Neural progenitor cell (in vitro differentiated cells): ENCODE measurements around the gene RASEF. TPM values are rescaled to one million over a fixed set of nuclear protein-coding genes. Genes with fewer than 3 reads are reported as not detected.

Source experiments
- DNase-seq: peaks from one replicate; pipeline ENCODE4 v3.0.0-alpha.2; 2016; ENCODE audit warnings: low spot score
- H2AFZ ChIP-seq: fragments of 200-600 bp; sonication (generic); replicated peaks from 2 replicates; pipeline ENCODE4 v1.6.1; 2016; ENCODE audit warnings: antibody characterized with exemption
- H3F3A ChIP-seq: fragments of 200-600 bp; sonication (generic); 2 replicates; pipeline ENCODE4 v1.6.1; 2016; ENCODE audit warnings: antibody characterized with exemption, low read depth
- H3K27ac ChIP-seq: fragments of 200-600 bp; sonication (generic); 2 replicates; pipeline ENCODE4 v1.5.1; 2016; ENCODE audit warnings: mild to moderate bottlenecking
- H3K27me3 ChIP-seq: fragments of 200-600 bp; sonication (generic); 2 replicates; pipeline ENCODE4 v1.6.1; 2016; ENCODE audit warnings: mild to moderate bottlenecking, moderate library complexity
- H3K36me3 ChIP-seq: fragments of 200-600 bp; sonication (generic); 2 replicates; pipeline ENCODE4 v1.5.1; 2016
- H3K4me1 ChIP-seq: fragments of 200-600 bp; sonication (generic); 2 replicates; pipeline ENCODE4 v1.6.1; 2016; ENCODE audit warnings: mixed run types
- H3K4me2 ChIP-seq: fragments of 200-600 bp; sonication (generic); 2 replicates; pipeline ENCODE4 v1.6.1; 2016
- H3K4me3 ChIP-seq: fragments of 200-600 bp; sonication (generic); 2 replicates; pipeline ENCODE4 v1.5.1; 2016
- H3K79me2 ChIP-seq: fragments of 200-600 bp; sonication (generic); 2 replicates; pipeline ENCODE4 v1.6.1; 2016; ENCODE audit warnings: low read depth
- H3K9ac ChIP-seq: fragments of 200-600 bp; sonication (generic); 2 replicates; pipeline ENCODE4 v1.6.1; 2016
- H3K9me3 ChIP-seq: fragments of 200-600 bp; sonication (generic); 2 replicates; pipeline ENCODE4 v1.5.1; 2016; ENCODE audit warnings: low read depth
- H4K20me1 ChIP-seq: fragments of 200-600 bp; sonication (generic); 2 replicates; pipeline ENCODE4 v1.6.1; 2016; ENCODE audit warnings: low read depth
- H3K27ac Mint-ChIP-seq: 3 replicates; pipeline ENCODE4 v1.8.0; 2021; ENCODE audit warnings: mixed read lengths
- H3K27me3 Mint-ChIP-seq: 2 replicates; pipeline ENCODE4 v1.8.0; 2022; ENCODE audit warnings: low read depth, mild to moderate bottlenecking, inconsistent platforms, moderate library complexity, mixed read lengths; ENCODE audit not compliant: insufficient read depth
- H3K36me3 Mint-ChIP-seq: 3 replicates; pipeline ENCODE4 v1.8.0; 2021; ENCODE audit warnings: mixed read lengths
- H3K4me1 Mint-ChIP-seq: 3 replicates; pipeline ENCODE4 v1.8.0; 2021; ENCODE audit warnings: mixed read lengths
- H3K4me3 Mint-ChIP-seq: 3 replicates; pipeline ENCODE4 v1.8.0; 2021; ENCODE audit warnings: mild to moderate bottlenecking, moderate library complexity, mixed read lengths
- H3K9me3 Mint-ChIP-seq: 3 replicates; pipeline ENCODE4 v1.8.0; 2020; ENCODE audit warnings: mixed read lengths
- EZH2 ChIP-seq: fragments of 200-600 bp; sonication (generic); IDR thresholded peaks from 2 replicates; pipeline ENCODE4 v1.6.1; 2017; ENCODE audit warnings: antibody characterized with exemption, mild to moderate bottlenecking, moderate library complexity
- EZH2phosphoT487 ChIP-seq: fragments of 200-600 bp; sonication (generic); IDR thresholded peaks from 2 replicates; pipeline ENCODE4 v1.6.1; 2017; ENCODE audit warnings: antibody characterized with exemption
- total RNA-seq: library from RNA; depleted of rRNA; stranded (reverse); fragments of >200 nt; gene quantifications from 2 replicates; pipeline ENCODE4 v1.2.3, GENCODE V29; 2015; ENCODE audit warnings: low replicate concordance
- TF ChIP-seq, protein P1 (sequence below): fragments of 200-600 bp; sonication (generic); IDR thresholded peaks from 2 replicates; pipeline ENCODE4 v1.5.1; 2017; ENCODE audit warnings: antibody characterized with exemption, mild to moderate bottlenecking

RASEF gene
- total RNA-seq, 1 donor from 2014 or later = 0.21 TPM

DNA sequence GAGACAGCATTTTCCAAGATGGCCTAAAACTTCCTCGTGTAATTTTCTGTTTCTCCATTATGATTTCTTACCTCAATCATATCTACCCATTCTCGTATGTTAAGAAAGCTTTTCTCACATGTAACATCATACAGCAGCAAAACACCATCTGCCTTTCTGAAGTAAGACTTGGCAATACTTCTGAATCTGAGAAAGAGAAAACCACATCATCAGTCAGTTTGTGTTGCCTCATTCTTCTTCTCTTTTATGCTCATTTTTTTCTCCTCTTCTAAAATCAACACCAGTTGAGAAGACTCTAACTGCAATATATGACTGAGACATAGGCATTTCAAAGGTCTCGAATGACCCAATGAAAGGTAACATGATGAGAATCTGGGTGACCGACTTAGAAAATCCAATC, 66.0 kb downstream of the RASEF start:
- H3F3A ChIP-seq = no peaks in the 10 kb centered on the region
- H2AFZ ChIP-seq = no peak overlapping the region
- no peak overlapping the region for H3K4me3 ChIP-seq
- H3K27ac ChIP-seq = no peak overlapping the region
- no peaks in the 10 kb centered on the region for H3K9me3 Mint-ChIP-seq
- no peaks in the 10 kb centered on the region for H3K36me3 ChIP-seq
- no peak overlapping the region for H3K4me3 Mint-ChIP-seq
- no peaks in the 10 kb centered on the region for H3K4me1 Mint-ChIP-seq
- H3K9me3 ChIP-seq = no peaks in the 10 kb centered on the region
- TF ChIP-seq, protein P1, sequence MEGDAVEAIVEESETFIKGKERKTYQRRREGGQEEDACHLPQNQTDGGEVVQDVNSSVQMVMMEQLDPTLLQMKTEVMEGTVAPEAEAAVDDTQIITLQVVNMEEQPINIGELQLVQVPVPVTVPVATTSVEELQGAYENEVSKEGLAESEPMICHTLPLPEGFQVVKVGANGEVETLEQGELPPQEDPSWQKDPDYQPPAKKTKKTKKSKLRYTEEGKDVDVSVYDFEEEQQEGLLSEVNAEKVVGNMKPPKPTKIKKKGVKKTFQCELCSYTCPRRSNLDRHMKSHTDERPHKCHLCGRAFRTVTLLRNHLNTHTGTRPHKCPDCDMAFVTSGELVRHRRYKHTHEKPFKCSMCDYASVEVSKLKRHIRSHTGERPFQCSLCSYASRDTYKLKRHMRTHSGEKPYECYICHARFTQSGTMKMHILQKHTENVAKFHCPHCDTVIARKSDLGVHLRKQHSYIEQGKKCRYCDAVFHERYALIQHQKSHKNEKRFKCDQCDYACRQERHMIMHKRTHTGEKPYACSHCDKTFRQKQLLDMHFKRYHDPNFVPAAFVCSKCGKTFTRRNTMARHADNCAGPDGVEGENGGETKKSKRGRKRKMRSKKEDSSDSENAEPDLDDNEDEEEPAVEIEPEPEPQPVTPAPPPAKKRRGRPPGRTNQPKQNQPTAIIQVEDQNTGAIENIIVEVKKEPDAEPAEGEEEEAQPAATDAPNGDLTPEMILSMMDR = no peak
- TF ChIP-seq EZH2phosphoT487 (no peak), EZH2 (no peak)
- peaks cover 6% of the 10 kb centered on the region for H3K27me3 Mint-ChIP-seq
- DNase-seq = no peak
- no peak overlapping the region for H3K27ac Mint-ChIP-seq
- no peaks in the 10 kb centered on the region for H4K20me1 ChIP-seq
- no peaks in the 10 kb centered on the region for H3K79me2 ChIP-seq
- H3K4me1 ChIP-seq = no peaks in the 10 kb centered on the region
- no peak overlapping the region for H3K9ac ChIP-seq
- no peaks in the 10 kb centered on the region for H3K36me3 Mint-ChIP-seq
- H3K4me2 ChIP-seq = no peak overlapping the region
- H3K27me3 ChIP-seq = no peaks in the 10 kb centered on the region

DNA sequence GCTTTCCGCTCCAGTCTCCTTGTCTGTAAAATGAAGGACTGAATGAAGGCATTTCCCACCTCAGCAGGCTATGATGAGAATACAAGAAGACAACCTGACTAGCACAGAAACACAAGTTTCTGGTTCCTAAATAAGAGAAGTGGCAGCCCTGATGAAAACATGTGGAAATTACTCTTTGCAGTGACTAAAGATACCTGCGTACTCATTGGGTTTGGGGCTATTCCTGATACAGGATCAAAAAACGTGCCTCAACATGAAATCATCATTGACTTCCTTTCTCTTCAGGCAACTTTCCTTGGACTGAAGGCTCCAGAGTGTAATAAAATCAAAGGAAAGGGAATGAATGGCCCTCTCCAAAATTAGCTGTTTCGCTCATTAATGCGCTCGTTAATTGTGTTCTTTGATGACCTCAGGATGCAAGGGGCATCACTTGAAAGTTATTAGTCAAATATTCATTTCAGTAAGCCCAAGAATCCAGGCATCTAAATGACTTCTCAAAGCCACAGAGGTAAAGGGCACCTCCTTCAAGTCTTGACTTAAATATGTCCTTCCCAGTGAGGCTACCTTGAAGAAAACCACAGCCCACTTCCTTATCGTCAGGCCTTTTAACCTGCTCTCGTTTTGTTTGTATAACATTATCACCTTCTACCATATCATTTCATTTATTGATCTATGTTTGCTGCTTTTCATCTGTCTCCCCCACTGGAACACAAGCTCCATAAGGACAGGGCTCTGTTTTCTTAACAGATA, 68.9 kb downstream of the RASEF start:
- H4K20me1 ChIP-seq = no peaks in the 10 kb centered on the region
- no peaks in the 10 kb centered on the region for H3K36me3 Mint-ChIP-seq
- no peaks in the 10 kb centered on the region for H3K9me3 ChIP-seq
- no peak overlapping the region for H2AFZ ChIP-seq
- no peaks in the 10 kb centered on the region for H3K4me1 ChIP-seq
- H3K27me3 ChIP-seq = no peaks in the 10 kb centered on the region
- DNase-seq = no peak
- no peak overlapping the region for H3K4me2 ChIP-seq
- H3K27ac Mint-ChIP-seq = no peak overlapping the region
- H3K36me3 ChIP-seq = no peaks in the 10 kb centered on the region
- no peaks in the 10 kb centered on the region for H3K79me2 ChIP-seq
- H3K27me3 Mint-ChIP-seq = peaks cover 3% of the 10 kb centered on the region
- no peak overlapping the region for H3K9ac ChIP-seq
- H3F3A ChIP-seq = no peaks in the 10 kb centered on the region
- no peak overlapping the region for H3K27ac ChIP-seq
- H3K9me3 Mint-ChIP-seq = no peaks in the 10 kb centered on the region
- H3K4me3 ChIP-seq = no peak overlapping the region
- no peak overlapping the region for H3K4me3 Mint-ChIP-seq
- TF ChIP-seq EZH2 (no peak), EZH2phosphoT487 (no peak)
- TF ChIP-seq, protein P1 = no peak
- no peaks in the 10 kb centered on the region for H3K4me1 Mint-ChIP-seq

DNA sequence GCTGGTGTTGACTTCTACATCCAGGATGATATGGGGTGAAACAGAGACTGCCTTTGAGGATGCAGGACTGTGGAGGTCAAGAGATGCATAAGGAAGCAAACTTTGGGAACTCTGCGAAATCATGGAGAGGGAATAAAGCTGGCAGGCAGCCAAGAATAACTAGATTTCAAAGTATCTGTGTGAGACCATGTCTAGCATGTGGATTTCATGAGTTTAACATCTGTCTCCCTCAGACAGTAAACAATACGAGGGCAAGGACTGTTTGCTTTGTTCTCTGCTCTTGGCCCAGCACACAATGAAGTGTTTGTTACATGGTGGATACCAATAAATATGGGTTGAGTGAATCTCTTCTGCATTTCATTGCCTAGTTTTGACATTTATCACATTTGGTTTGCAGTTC, 71.3 kb downstream of the RASEF start:
- Histone ChIP-seq H3K79me2 (no peaks in the 10 kb centered on the region), H2AFZ (no peak overlapping the region), H3K27ac (no peak overlapping the region), H3K4me2 (no peak overlapping the region), H3K9me3 (no peaks in the 10 kb centered on the region), H3K27me3 (no peaks in the 10 kb centered on the region), H3K36me3 (no peaks in the 10 kb centered on the region), H3K9ac (no peak overlapping the region), H3K4me3 (no peak overlapping the region), H3F3A (no peaks in the 10 kb centered on the region), H3K4me1 (no peaks in the 10 kb centered on the region), H4K20me1 (no peaks in the 10 kb centered on the region)
- TF ChIP-seq, protein P1 = no peak
- no peak for TF ChIP-seq EZH2
- no peak for TF ChIP-seq EZH2phosphoT487
- Mint-ChIP-seq H3K36me3 (no peaks in the 10 kb centered on the region), H3K27me3 (no peaks in the 10 kb centered on the region), H3K4me3 (no peak overlapping the region), H3K4me1 (no peaks in the 10 kb centered on the region), H3K27ac (no peak overlapping the region), H3K9me3 (no peaks in the 10 kb centered on the region)
- no peak for DNase-seq
